GM12878 (cell line): ENCODE measurements around the gene ITSN2. TPM values are rescaled to one million over a fixed set of nuclear protein-coding genes. Genes with fewer than 3 reads are reported as not detected.

Experiments
- ATAC-seq: fragments of 200-7000 bp; cut with Tn5 transposase; 3 replicates; pipeline ENCODE4 v1.9.1; 2020; ENCODE audit warnings: mild to moderate bottlenecking, moderate library complexity
- BruUV-seq: library from RNA; stranded (reverse); fragments of 400-500 nt; replicated peaks from 2 replicates; lab custom pipeline; 2021; lab: Mats Ljungman, UMichigan
- CTCF ChIA-PET: fragments of 300-600 bp; sonication (Branson Sonifier 250); formaldehyde crosslinking; extraction: SDS; loops from one replicate; lab custom pipeline; 2021; ENCODE audit warnings: inconsistent platforms; lab: Yijun Ruan, JAX
- POLR2A ChIA-PET: fragments of 350-600 bp; formaldehyde crosslinking; extraction: SDS; loops from one replicate; lab custom pipeline; 2021; ENCODE audit warnings: inconsistent platforms; lab: Charles Lee
- RAD21 ChIA-PET: fragments of 300-600 bp; sonication (Branson Sonifier 250); formaldehyde crosslinking; loops from one replicate; lab custom pipeline; 2023; ENCODE audit warnings: antibody characterized with exemption; ENCODE audit not compliant: unreplicated experiment; lab: Charles Lee
- SMC1A ChIA-PET: fragments of 300-600 bp; sonication (Branson Sonifier 250); formaldehyde crosslinking; loops from one replicate; lab custom pipeline; 2023; ENCODE audit not compliant: unreplicated experiment, uncharacterized antibody; lab: Charles Lee
- DNase-seq: peaks from one replicate; pipeline ENCODE4 v3.0.0-alpha.2; 2011; ENCODE audit warnings: low read depth, low spot score
- FAIRE-seq: peaks from 3 replicates; lab custom pipeline; 2011; peaks lifted over from hg19 to GRCh38; lab: Jason Lieb, UNC
- H2AFZ ChIP-seq: 2 replicates; pipeline ENCODE4 v1.6.0; 2011; ENCODE audit warnings: low read depth, low read length, control low read depth; ENCODE audit not compliant: control insufficient read depth
- H3K27ac ChIP-seq: 2 replicates; pipeline ENCODE4 v1.5.1; 2011; ENCODE audit warnings: control low read depth; ENCODE audit not compliant: control insufficient read depth, insufficient read depth
- H3K27me3 ChIP-seq, 2 experiments: replicated peaks in 1 of 2; 2 replicates each; pipeline versions ENCODE4 v1.6.0 to v1.6.1; 2011; ENCODE audit warnings: low read length in 1 of 2; ENCODE audit not compliant: control insufficient read depth in 2 of 2, insufficient read depth in 2 of 2
- H3K36me3 ChIP-seq, 2 experiments: 2 replicates each; pipeline ENCODE4 v1.5.1; 2011; ENCODE audit warnings: low read length in 1 of 2; ENCODE audit not compliant: control insufficient read depth in 2 of 2, insufficient read depth in 2 of 2
- H3K4me1 ChIP-seq: 2 replicates; pipeline ENCODE4 v1.6.1; 2011; ENCODE audit warnings: mild to moderate bottlenecking, low read length, moderate library complexity, mixed read lengths; ENCODE audit not compliant: control insufficient read depth, insufficient read depth
- H3K4me2 ChIP-seq: 2 replicates; pipeline ENCODE4 v1.6.0; 2011; ENCODE audit warnings: control low read depth; ENCODE audit not compliant: control insufficient read depth, insufficient read depth
- H3K4me3 ChIP-seq: fragments of 200-600 bp; sonication (generic); 2 replicates; pipeline ENCODE4 v1.5.1; 2016
- H3K79me2 ChIP-seq: 2 replicates; pipeline ENCODE4 v1.6.0; 2011; ENCODE audit warnings: low read length; ENCODE audit not compliant: control insufficient read depth, insufficient read depth
- H3K9ac ChIP-seq: 2 replicates; pipeline ENCODE4 v1.8.0; 2011; ENCODE audit warnings: low read length, control low read depth, mixed read lengths; ENCODE audit not compliant: control insufficient read depth, insufficient read depth
- H3K9me3 ChIP-seq: replicated peaks from 3 replicates; pipeline ENCODE4 v1.5.1; 2011; ENCODE audit warnings: mild to moderate bottlenecking, low read length; ENCODE audit not compliant: control insufficient read depth, insufficient read depth
- H4K20me1 ChIP-seq: 2 replicates; pipeline ENCODE4 v1.6.0; 2011; ENCODE audit not compliant: control insufficient read depth, insufficient read depth
- CBFB ChIP-seq: IDR thresholded peaks from 2 replicates; pipeline ENCODE4 v1.6.1; 2016; ENCODE audit warnings: antibody characterized with exemption, low read depth
- CEBPB ChIP-seq, 2 experiments: fragments of 150-350 bp in 1 of 2; IDR thresholded peaks; 2 replicates each; pipeline ENCODE4 v1.6.1; 2012 to 2014; ENCODE audit warnings: low read depth in 2 of 2, low read length in 2 of 2, borderline replicate concordance in 1 of 2, inconsistent platforms in 1 of 2
- DPF2 ChIP-seq: fragments of 450-650 bp; IDR thresholded peaks from 2 replicates; pipeline ENCODE4 v1.6.1; 2017; ENCODE audit warnings: mild to moderate bottlenecking
- EED ChIP-seq: sonication (generic); IDR thresholded peaks from 2 replicates; pipeline ENCODE4 v1.6.1; 2016; ENCODE audit warnings: antibody characterized with exemption, low read depth
- EGR1 ChIP-seq, 2 experiments: IDR thresholded peaks; 1 replicate in 1 of 2; 2 replicates in 1 of 2; pipeline ENCODE4 v1.6.1; 2011 to 2012; ENCODE audit warnings: low read depth in 2 of 2, low read length in 2 of 2, borderline replicate concordance in 1 of 2, mild to moderate bottlenecking in 1 of 2, moderate library complexity in 1 of 2
- MTA3 ChIP-seq: IDR thresholded peaks from 2 replicates; pipeline ENCODE4 v1.6.1; 2012; ENCODE audit warnings: low read length, inconsistent platforms, borderline replicate concordance
- NFXL1 ChIP-seq: fragments of 450-650 bp; IDR thresholded peaks from 2 replicates; pipeline ENCODE4 v1.6.1; 2017; ENCODE audit warnings: antibody characterized with exemption, mild to moderate bottlenecking, borderline replicate concordance
- NFYB ChIP-seq: IDR thresholded peaks from 2 replicates; pipeline ENCODE4 v1.6.1; 2011; ENCODE audit warnings: low read depth, mild to moderate bottlenecking, low read length, improper control_type of control experiment, moderate library complexity; ENCODE audit not compliant: insufficient read depth
- RFX5 ChIP-seq: IDR thresholded peaks from 2 replicates; pipeline ENCODE4 v1.6.1; 2011; ENCODE audit warnings: low read depth, low read length, improper control_type of control experiment
- SRF ChIP-seq, 2 experiments: IDR thresholded peaks; 2 replicates each; pipeline ENCODE4 v1.6.1; 2011; ENCODE audit warnings: low read depth in 2 of 2, low read length in 2 of 2, mild to moderate bottlenecking in 1 of 2, moderate library complexity in 1 of 2
- WGBS: methylation state at CpG from one replicate; pipeline ENCODE4 v1.1.6; 2016; ENCODE audit warnings: low lambda C conversion rate; ENCODE audit not compliant: insufficient replicate concordance, insufficient coverage; ENCODE audit errors: missing lambda C conversion rate; 5-methylcytosine and 5-hydroxymethylcytosine counted together
- in situ Hi-C: fragments of 300-500 bp; cut with MboI; formaldehyde crosslinking; loops from 9 replicates; pipeline ENCODE4 v1.14.3; 2018; ENCODE audit warnings: mixed read lengths
- intact Hi-C: fragments of 100-400 bp; cut with micrococcal nuclease; formaldehyde crosslinking; loops from one replicate; pipeline ENCODE4 v1.14.2; 2022; ENCODE audit not compliant: unreplicated experiment
- polyA plus RNA-seq, 11 experiments: library from polyadenylated mRNA; depleted of rRNA in 4 of 11; unstranded in 6 of 11; stranded (reverse) in 5 of 11; fragments of >200 nt; fragmentation: Nextera tagmentation in 4 of 11; fragmentation: Illumina TruSeq in 1 of 11; extraction: Ambion mirVana in 4 of 11; extraction: Trizol in 1 of 11; gene quantifications; 1 replicate in 1 of 11; 2 replicates in 10 of 11; pipeline versions ENCODE4 v1.2.1 to v1.2.3, GENCODE V29; 2011 to 2016; ENCODE audit warnings: inconsistent platforms in 2 of 11, missing spikeins in 2 of 11, low read depth in 1 of 11
- total RNA-seq, 4 experiments: library from RNA; depleted of rRNA in 3 of 4; stranded (reverse); fragments of >200 nt in 3 of 4; fragmentation: Illumina TruSeq in 1 of 4; extraction: Trizol in 1 of 4; gene quantifications; 2 replicates each; pipeline versions ENCODE4 v1.2.1 to v1.2.3, GENCODE V29; 2013 to 2021
- TF ChIP-seq, protein P1 (sequence below): fragments of 450-650 bp; formaldehyde crosslinking; IDR thresholded peaks from 2 replicates; pipeline ENCODE4 v1.5.0; 2022; ENCODE audit warnings: mild to moderate bottlenecking, missing genetic modification characterization
- TF ChIP-seq, protein P2 (sequence below): fragments of 450-650 bp; IDR thresholded peaks from 2 replicates; pipeline ENCODE4 v1.6.1; 2017; ENCODE audit warnings: mild to moderate bottlenecking, moderate library complexity
- TF ChIP-seq, protein P3 (sequence below): IDR thresholded peaks from 2 replicates; pipeline ENCODE4 v1.6.1; 2012; ENCODE audit warnings: low read depth, low read length, improper control_type of control experiment

ITSN2 gene
- total and polyA plus RNA-seq, 10 of the 15 experiments (the other 5 are each of a cell fraction or from before 2014, with no cell fraction given) = 20.5 to 80.0 (median 54.7) TPM

DNA sequence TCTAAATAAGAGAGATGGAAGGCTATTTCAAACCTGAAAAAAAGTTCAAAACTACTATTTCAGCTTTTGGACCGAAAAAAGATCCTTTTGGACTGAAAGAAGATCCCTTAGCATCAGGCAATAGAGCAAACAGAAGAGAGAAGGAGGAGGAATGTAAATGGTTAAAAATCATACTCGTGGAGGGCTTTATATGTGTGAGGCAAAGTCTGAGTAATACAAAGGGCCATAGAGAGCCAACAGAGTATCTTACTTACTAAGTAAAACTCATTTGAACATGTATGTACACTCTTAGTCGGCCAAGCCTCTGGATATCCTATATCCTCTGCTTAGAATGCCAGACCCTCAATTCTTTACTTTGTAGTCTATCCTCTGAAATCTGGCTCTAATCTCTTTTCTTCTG, 55.7 kb downstream of the ITSN2 start:
- in situ Hi-C loops (no loop called here), intact Hi-C loops (no loop called here)
- Histone ChIP-seq H3K9ac (no peak overlapping the region), H3K27ac (no peak overlapping the region), H3K36me3 (peaks cover 8 to 24% of the 10 kb centered on the region in 2 experiments), H3K9me3 (no peaks in the 10 kb centered on the region), H3K79me2 (no peaks in the 10 kb centered on the region), H3K4me3 (no peak overlapping the region), H3K4me2 (no peak overlapping the region), H3K4me1 (no peaks in the 10 kb centered on the region), H2AFZ (no peak overlapping the region), H4K20me1 (no peaks in the 10 kb centered on the region), H3K27me3 (no peaks in the 10 kb centered on the region)
- FAIRE-seq (no peak), DNase-seq (no peak), ATAC-seq (no peak)
- RAD21 ChIA-PET = interaction anchor here (0.6 to 2.3 kb wide), 2 partner anchors 12 to 37 kb away, joined by 3 to 9 read pairs; no protein-coding TSS in a partner anchor
- 98% methylated on average over 3 of the region's 3 CpGs for WGBS
- SMC1A ChIA-PET = interaction anchor here (0.9 to 2.3 kb wide), 3 partner anchors 16 to 41 kb away, joined by 3 to 8 read pairs (median 3); no protein-coding TSS in a partner anchor
- TF ChIP-seq, protein P1, sequence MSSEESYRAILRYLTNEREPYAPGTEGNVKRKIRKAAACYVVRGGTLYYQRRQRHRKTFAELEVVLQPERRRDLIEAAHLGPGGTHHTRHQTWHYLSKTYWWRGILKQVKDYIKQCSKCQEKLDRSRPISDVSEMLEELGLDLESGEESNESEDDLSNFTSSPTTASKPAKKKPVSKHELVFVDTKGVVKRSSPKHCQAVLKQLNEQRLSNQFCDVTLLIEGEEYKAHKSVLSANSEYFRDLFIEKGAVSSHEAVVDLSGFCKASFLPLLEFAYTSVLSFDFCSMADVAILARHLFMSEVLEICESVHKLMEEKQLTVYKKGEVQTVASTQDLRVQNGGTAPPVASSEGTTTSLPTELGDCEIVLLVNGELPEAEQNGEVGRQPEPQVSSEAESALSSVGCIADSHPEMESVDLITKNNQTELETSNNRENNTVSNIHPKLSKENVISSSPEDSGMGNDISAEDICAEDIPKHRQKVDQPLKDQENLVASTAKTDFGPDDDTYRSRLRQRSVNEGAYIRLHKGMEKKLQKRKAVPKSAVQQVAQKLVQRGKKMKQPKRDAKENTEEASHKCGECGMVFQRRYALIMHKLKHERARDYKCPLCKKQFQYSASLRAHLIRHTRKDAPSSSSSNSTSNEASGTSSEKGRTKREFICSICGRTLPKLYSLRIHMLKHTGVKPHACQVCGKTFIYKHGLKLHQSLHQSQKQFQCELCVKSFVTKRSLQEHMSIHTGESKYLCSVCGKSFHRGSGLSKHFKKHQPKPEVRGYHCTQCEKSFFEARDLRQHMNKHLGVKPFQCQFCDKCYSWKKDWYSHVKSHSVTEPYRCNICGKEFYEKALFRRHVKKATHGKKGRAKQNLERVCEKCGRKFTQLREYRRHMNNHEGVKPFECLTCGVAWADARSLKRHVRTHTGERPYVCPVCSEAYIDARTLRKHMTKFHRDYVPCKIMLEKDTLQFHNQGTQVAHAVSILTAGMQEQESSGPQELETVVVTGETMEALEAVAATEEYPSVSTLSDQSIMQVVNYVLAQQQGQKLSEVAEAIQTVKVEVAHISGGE (CRISPR knock-in tag) = no peak
- TF ChIP-seq NFYB (no peak), NFXL1 (no peak), RFX5 (no peak), CEBPB (IDR thresholded peaks at IDR 0.05; ENCODE audit: borderline replicate concordance in 1 of 2, low read depth in 2 of 2, low read length in 2 of 2) (no peak), EED (no peak), EGR1 (IDR thresholded peaks at IDR 0.05; ENCODE audit: borderline replicate concordance in 1 of 2, low read depth in 2 of 2, low read length in 2 of 2) (no peak), SRF (IDR thresholded peaks at IDR 0.05; ENCODE audit: low read depth in 2 of 2, low read length in 2 of 2) (no peak), CBFB (no peak), MTA3 (no peak), DPF2 (no peak)
- TF ChIP-seq, protein P2, sequence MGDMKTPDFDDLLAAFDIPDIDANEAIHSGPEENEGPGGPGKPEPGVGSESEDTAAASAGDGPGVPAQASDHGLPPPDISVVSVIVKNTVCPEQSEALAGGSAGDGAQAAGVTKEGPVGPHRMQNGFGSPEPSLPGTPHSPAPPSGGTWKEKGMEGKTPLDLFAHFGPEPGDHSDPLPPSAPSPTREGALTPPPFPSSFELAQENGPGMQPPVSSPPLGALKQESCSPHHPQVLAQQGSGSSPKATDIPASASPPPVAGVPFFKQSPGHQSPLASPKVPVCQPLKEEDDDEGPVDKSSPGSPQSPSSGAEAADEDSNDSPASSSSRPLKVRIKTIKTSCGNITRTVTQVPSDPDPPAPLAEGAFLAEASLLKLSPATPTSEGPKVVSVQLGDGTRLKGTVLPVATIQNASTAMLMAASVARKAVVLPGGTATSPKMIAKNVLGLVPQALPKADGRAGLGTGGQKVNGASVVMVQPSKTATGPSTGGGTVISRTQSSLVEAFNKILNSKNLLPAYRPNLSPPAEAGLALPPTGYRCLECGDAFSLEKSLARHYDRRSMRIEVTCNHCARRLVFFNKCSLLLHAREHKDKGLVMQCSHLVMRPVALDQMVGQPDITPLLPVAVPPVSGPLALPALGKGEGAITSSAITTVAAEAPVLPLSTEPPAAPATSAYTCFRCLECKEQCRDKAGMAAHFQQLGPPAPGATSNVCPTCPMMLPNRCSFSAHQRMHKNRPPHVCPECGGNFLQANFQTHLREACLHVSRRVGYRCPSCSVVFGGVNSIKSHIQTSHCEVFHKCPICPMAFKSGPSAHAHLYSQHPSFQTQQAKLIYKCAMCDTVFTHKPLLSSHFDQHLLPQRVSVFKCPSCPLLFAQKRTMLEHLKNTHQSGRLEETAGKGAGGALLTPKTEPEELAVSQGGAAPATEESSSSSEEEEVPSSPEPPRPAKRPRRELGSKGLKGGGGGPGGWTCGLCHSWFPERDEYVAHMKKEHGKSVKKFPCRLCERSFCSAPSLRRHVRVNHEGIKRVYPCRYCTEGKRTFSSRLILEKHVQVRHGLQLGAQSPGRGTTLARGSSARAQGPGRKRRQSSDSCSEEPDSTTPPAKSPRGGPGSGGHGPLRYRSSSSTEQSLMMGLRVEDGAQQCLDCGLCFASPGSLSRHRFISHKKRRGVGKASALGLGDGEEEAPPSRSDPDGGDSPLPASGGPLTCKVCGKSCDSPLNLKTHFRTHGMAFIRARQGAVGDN = no peak
- TF ChIP-seq, protein P3, sequence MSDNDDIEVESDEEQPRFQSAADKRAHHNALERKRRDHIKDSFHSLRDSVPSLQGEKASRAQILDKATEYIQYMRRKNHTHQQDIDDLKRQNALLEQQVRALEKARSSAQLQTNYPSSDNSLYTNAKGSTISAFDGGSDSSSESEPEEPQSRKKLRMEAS = no peak
- CTCF ChIA-PET = interaction anchor here (0.5 to 2.1 kb wide), 5 partner anchors 11 to 378 kb away, joined by 3 to 5 read pairs (median 4); partner anchors contain the start of gene FKBP1B
- POLR2A ChIA-PET = interaction anchor here (1.1 kb wide), 1 partner anchor 20 kb away, joined by 3 read pairs; no protein-coding TSS in a partner anchor
- BruUV-seq = no TSS peak
